CD4-positive, CD25-positive, alpha-beta regulatory T cell (primary cell): ENCODE measurements around the gene SLC6A5. TPM values are rescaled to one million over a fixed set of nuclear protein-coding genes. Genes with fewer than 3 reads are reported as not detected.
A peak's percentile ranks its signal among the peaks of the same experiment; 100 is the strongest.

Experiments used
- ATAC-seq, 2 donors: fragments of 150-1000 bp; cut with Tn5 transposase; one replicate each; pipeline ENCODE4 v1.10.0; 2021; ENCODE audit warnings: low read depth in 2 of 2, moderate number of reproducible peaks in 2 of 2, moderate library complexity in 1 of 2
- DNase-seq, 3 donors: peaks; one replicate each; pipeline versions ENCODE4 v3.0.0 to v3.0.0-alpha.2; 2012 to 2022; ENCODE audit warnings: mixed read lengths in 1 of 3
- H3K27ac ChIP-seq: one replicate; pipeline ENCODE4 v1.7.0; 2013; ENCODE audit warnings: mild to moderate bottlenecking, low read length; ENCODE audit not compliant: insufficient read depth, poor library complexity, severe bottlenecking
- H3K27me3 ChIP-seq: one replicate; pipeline ENCODE4 v1.7.0; 2013; ENCODE audit warnings: low read length; ENCODE audit not compliant: control insufficient read depth, insufficient read depth
- H3K36me3 ChIP-seq: one replicate; pipeline ENCODE4 v1.7.0; 2013; ENCODE audit warnings: mild to moderate bottlenecking, low read length, moderate library complexity; ENCODE audit not compliant: control insufficient read depth, insufficient read depth
- H3K4me1 ChIP-seq: 2 replicates; pipeline ENCODE4 v1.7.0; 2013; ENCODE audit warnings: mild to moderate bottlenecking, low read length; ENCODE audit not compliant: insufficient read depth, control insufficient read depth, poor library complexity, severe bottlenecking
- H3K4me3 ChIP-seq: one replicate; pipeline ENCODE4 v1.7.0; 2013; ENCODE audit warnings: low read depth, mild to moderate bottlenecking, low read length, moderate library complexity
- H3K9me3 ChIP-seq, 2 experiments: 1 replicate in 1 of 2; 2 replicates in 1 of 2; pipeline ENCODE4 v1.7.0; 2013; ENCODE audit warnings: low read length in 2 of 2, mild to moderate bottlenecking in 1 of 2, moderate library complexity in 1 of 2; ENCODE audit not compliant: control insufficient read depth in 2 of 2
- H3K27ac Mint-ChIP-seq, 3 donors: one replicate each; pipeline ENCODE4 v1.8.0; 2020 to 2022; ENCODE audit warnings: mild to moderate bottlenecking in 3 of 3, mixed read lengths in 3 of 3, moderate library complexity in 2 of 3
- H3K27me3 Mint-ChIP-seq: one replicate; pipeline ENCODE4 v1.8.0; 2022; ENCODE audit warnings: mild to moderate bottlenecking, mixed read lengths
- H3K36me3 Mint-ChIP-seq: one replicate; pipeline ENCODE4 v1.8.0; 2020; ENCODE audit warnings: mixed read lengths
- H3K4me1 Mint-ChIP-seq, 4 donors: one replicate each; pipeline ENCODE4 v1.8.0; 2020 to 2022; ENCODE audit warnings: mixed read lengths in 4 of 4, mild to moderate bottlenecking in 1 of 4
- H3K4me3 Mint-ChIP-seq, 4 donors: one replicate each; pipeline ENCODE4 v1.8.0; 2020 to 2022; ENCODE audit warnings: mild to moderate bottlenecking in 4 of 4, mixed read lengths in 4 of 4, moderate library complexity in 3 of 4
- H3K9me3 Mint-ChIP-seq, 7 donors: one replicate each; pipeline ENCODE4 v1.8.0; 2020 to 2022; ENCODE audit warnings: mixed read lengths in 7 of 7, mild to moderate bottlenecking in 3 of 7, moderate library complexity in 2 of 7
- polyA plus RNA-seq, 4 donors: library from polyadenylated mRNA; unstranded; fragments of 300-500 nt; fragmentation: Illumina TruSeq; gene quantifications; one replicate each; pipeline ENCODE4 v1.2.3, GENCODE V29; 2021
- total RNA-seq: library from RNA; stranded (reverse); gene quantifications from one replicate; pipeline ENCODE4 v1.2.3, GENCODE V29; 2022

Gene SLC6A5
- total and polyA plus RNA-seq, 5 donors from 2014 or later, result not detected

GRCh38 chr11:20605602-20606091, 6.2 kb downstream of the SLC6A5 start:
- Mint-ChIP-seq H3K27me3 (peaks cover 81% of the 10 kb centered on the region), H3K36me3 (no peaks in the 10 kb centered on the region), H3K4me3 (no peak overlapping the region), H3K9me3 (peaks cover 0 to 4% (median 0%) of the 10 kb centered on the region in 7 donors), H3K27ac (no peak overlapping the region), H3K4me1 (peaks cover 3 to 13% (median 7%) of the 10 kb centered on the region in 4 donors)
- Histone ChIP-seq H3K27me3 (peaks cover 43% of the 10 kb centered on the region), H3K36me3 (no peaks in the 10 kb centered on the region), H3K4me1 (no peaks in the 10 kb centered on the region), H3K27ac (no peak overlapping the region), H3K9me3 (no peaks in the 10 kb centered on the region), H3K4me3 (no peak overlapping the region)
- DNase-seq, result no peak
- no peak for ATAC-seq

GRCh38 chr11:20608934-20609333, 9.5 kb downstream of the SLC6A5 start:
- no peak for ATAC-seq
- H3K4me3 ChIP-seq, result no peak overlapping the region
- no peak for DNase-seq
- no peak overlapping the region for H3K27ac ChIP-seq
- Mint-ChIP-seq H3K4me3 (no peak overlapping the region), H3K4me1 (peaks cover 3 to 13% (median 7%) of the 10 kb centered on the region in 4 donors), H3K27ac (no peak overlapping the region), H3K36me3 (no peaks in the 10 kb centered on the region), H3K9me3 (no peaks in the 10 kb centered on the region), H3K27me3 (peaks cover 64% of the 10 kb centered on the region)
- no peaks in the 10 kb centered on the region for H3K36me3 ChIP-seq
- H3K4me1 ChIP-seq, result no peaks in the 10 kb centered on the region
- no peaks in the 10 kb centered on the region for H3K9me3 ChIP-seq
- peaks cover 32% of the 10 kb centered on the region for H3K27me3 ChIP-seq

GRCh38 chr11:20609727-20610707, 10.6 kb downstream of the SLC6A5 start:
- no peaks in the 10 kb centered on the region for H3K36me3 ChIP-seq
- H3K27ac ChIP-seq, result no peak overlapping the region
- Mint-ChIP-seq H3K36me3 (no peaks in the 10 kb centered on the region), H3K27ac (no peak overlapping the region), H3K9me3 (no peaks in the 10 kb centered on the region), H3K4me1 (peaks cover 3 to 13% (median 7%) of the 10 kb centered on the region in 4 donors), H3K4me3 (peak overlapping the region in 2 of 4 donors; percentile 44 to 70), H3K27me3 (peaks cover 60% of the 10 kb centered on the region)
- peaks cover 31% of the 10 kb centered on the region for H3K27me3 ChIP-seq
- DNase-seq, result peak; percentile 15 to 46 (median 20)
- ATAC-seq, result peak; percentile 37 to 44
- H3K9me3 ChIP-seq, result no peaks in the 10 kb centered on the region
- H3K4me1 ChIP-seq, result no peaks in the 10 kb centered on the region
- no peak overlapping the region for H3K4me3 ChIP-seq

GRCh38 chr11:20610825-20611224, 11.4 kb downstream of the SLC6A5 start:
- DNase-seq, result no peak
- Mint-ChIP-seq H3K27ac (no peak overlapping the region), H3K9me3 (no peaks in the 10 kb centered on the region), H3K27me3 (peaks cover 57% of the 10 kb centered on the region), H3K4me3 (no peak overlapping the region), H3K4me1 (peaks cover 3 to 13% (median 7%) of the 10 kb centered on the region in 4 donors), H3K36me3 (no peaks in the 10 kb centered on the region)
- H3K9me3 ChIP-seq, result no peaks in the 10 kb centered on the region
- no peak overlapping the region for H3K27ac ChIP-seq
- no peak overlapping the region for H3K4me3 ChIP-seq
- peaks cover 27% of the 10 kb centered on the region for H3K27me3 ChIP-seq
- no peak for ATAC-seq
- no peaks in the 10 kb centered on the region for H3K36me3 ChIP-seq
- H3K4me1 ChIP-seq, result no peaks in the 10 kb centered on the region

- ATAC-seq (no peak), DNase-seq (no peak)
- no peak overlapping the region for H3K4me3 ChIP-seq
- H3K27ac ChIP-seq, result no peak overlapping the region
- H3K4me1 ChIP-seq, result no peaks in the 10 kb centered on the region
- no peaks in the 10 kb centered on the region for H3K9me3 ChIP-seq
- peaks cover 22% of the 10 kb centered on the region for H3K27me3 ChIP-seq
- Mint-ChIP-seq H3K9me3 (no peaks in the 10 kb centered on the region), H3K36me3 (no peaks in the 10 kb centered on the region), H3K27me3 (peaks cover 51% of the 10 kb centered on the region), H3K4me1 (peaks cover 0 to 8% (median 5%) of the 10 kb centered on the region in 4 donors), H3K27ac (no peak overlapping the region), H3K4me3 (no peak overlapping the region)
- H3K36me3 ChIP-seq, result no peaks in the 10 kb centered on the region
Measured at GRCh38 chr11:20611445-20611844, 12.0 kb downstream of the SLC6A5 start.

GRCh38 chr11:20611892-20612291, 12.5 kb downstream of the SLC6A5 start:
- Histone ChIP-seq H3K9me3 (no peaks in the 10 kb centered on the region), H3K36me3 (no peaks in the 10 kb centered on the region), H3K27me3 (peaks cover 25% of the 10 kb centered on the region), H3K4me1 (no peaks in the 10 kb centered on the region), H3K4me3 (no peak overlapping the region), H3K27ac (no peak overlapping the region)
- no peak overlapping the region for H3K4me3 Mint-ChIP-seq
- no peak for DNase-seq
- no peak for ATAC-seq
- H3K27me3 Mint-ChIP-seq, result peaks cover 47% of the 10 kb centered on the region
- no peaks in the 10 kb centered on the region for H3K9me3 Mint-ChIP-seq
- H3K36me3 Mint-ChIP-seq, result no peaks in the 10 kb centered on the region
- H3K27ac Mint-ChIP-seq, result no peak overlapping the region
- H3K4me1 Mint-ChIP-seq, result peaks cover 0 to 8% (median 5%) of the 10 kb centered on the region in 4 donors

GRCh38 chr11:20612416-20612815, 13.0 kb downstream of the SLC6A5 start:
- Mint-ChIP-seq H3K36me3 (no peaks in the 10 kb centered on the region), H3K4me3 (no peak overlapping the region), H3K27ac (no peak overlapping the region), H3K9me3 (no peaks in the 10 kb centered on the region), H3K27me3 (peaks cover 41% of the 10 kb centered on the region), H3K4me1 (peaks cover 0 to 8% (median 5%) of the 10 kb centered on the region in 4 donors)
- Histone ChIP-seq H3K9me3 (no peaks in the 10 kb centered on the region), H3K36me3 (no peaks in the 10 kb centered on the region), H3K27ac (no peak overlapping the region), H3K4me1 (no peaks in the 10 kb centered on the region), H3K4me3 (no peak overlapping the region), H3K27me3 (peaks cover 22% of the 10 kb centered on the region)
- ATAC-seq (no peak), DNase-seq (no peak)
